Neuronal stem cell (in vitro differentiated cells): ENCODE results near the gene TMPO.

ENCODE experiments used
- DNase-seq: peaks from one replicate; pipeline ENCODE4 v3.0.0-alpha.2; 2013; ENCODE audit warnings: low spot score
- H2AFZ ChIP-seq: one replicate; pipeline ENCODE4 v1.6.1; 2013; ENCODE audit warnings: mild to moderate bottlenecking, low read length, inconsistent platforms
- H2AK5ac ChIP-seq: 2 replicates; pipeline ENCODE4 v1.6.1; 2013; ENCODE audit warnings: low read depth, mild to moderate bottlenecking, inconsistent platforms, low read length, moderate library complexity, mixed read lengths
- H2BK120ac ChIP-seq: 2 replicates; pipeline ENCODE4 v1.6.1; 2013; ENCODE audit warnings: low read depth, mild to moderate bottlenecking, inconsistent platforms, low read length, moderate library complexity, mixed read lengths
- H2BK12ac ChIP-seq: one replicate; pipeline ENCODE4 v1.6.1; 2013; ENCODE audit warnings: low read length, inconsistent platforms
- H2BK15ac ChIP-seq: 2 replicates; pipeline ENCODE4 v1.6.1; 2013; ENCODE audit warnings: mild to moderate bottlenecking, low read length, inconsistent platforms, mixed read lengths
- H2BK5ac ChIP-seq: one replicate; pipeline ENCODE4 v1.6.1; 2013; ENCODE audit warnings: inconsistent platforms, mild to moderate bottlenecking, low read length, moderate library complexity
- H3K14ac ChIP-seq: one replicate; pipeline ENCODE4 v1.6.1; 2013; ENCODE audit warnings: low read length, inconsistent platforms
- H3K18ac ChIP-seq: 2 replicates; pipeline ENCODE4 v1.6.1; 2013; ENCODE audit warnings: low read length, inconsistent platforms
- H3K23ac ChIP-seq: 2 replicates; pipeline ENCODE4 v1.6.1; 2013; ENCODE audit warnings: low read depth, mild to moderate bottlenecking, mixed read lengths, low read length, inconsistent platforms; ENCODE audit not compliant: poor library complexity
- H3K27ac ChIP-seq: replicated peaks from 3 replicates; pipeline ENCODE4 v1.5.1; 2013; ENCODE audit warnings: low read length, inconsistent platforms
- H3K27me3 ChIP-seq, 3 experiments: 2 replicates each; pipeline ENCODE4 v1.6.1; 2013; ENCODE audit warnings: low read length in 3 of 3, mild to moderate bottlenecking in 2 of 3, inconsistent platforms in 1 of 3, low read depth in 1 of 3, mixed read lengths in 1 of 3, moderate library complexity in 1 of 3; ENCODE audit not compliant: control insufficient read depth in 3 of 3, insufficient read depth in 3 of 3
- H3K36me3 ChIP-seq, 2 donors: replicated peaks in 1 of 2; 2 replicates each; pipeline ENCODE4 v1.6.1; 2013; ENCODE audit warnings: low read length in 2 of 2; ENCODE audit not compliant: control insufficient read depth in 2 of 2, insufficient read depth in 2 of 2
- H3K4ac ChIP-seq: 2 replicates; pipeline ENCODE4 v1.6.1; 2013; ENCODE audit warnings: inconsistent platforms, mild to moderate bottlenecking, low read length, moderate library complexity
- H3K4me1 ChIP-seq, 2 donors: 1 replicate in 1 of 2; 2 replicates in 1 of 2; pipeline ENCODE4 v1.6.1; 2013; ENCODE audit warnings: low read length in 2 of 2, low read depth in 1 of 2; ENCODE audit not compliant: control insufficient read depth in 2 of 2, insufficient read depth in 1 of 2
- H3K4me2 ChIP-seq: one replicate; pipeline ENCODE4 v1.6.1; 2013; ENCODE audit warnings: mild to moderate bottlenecking, low read length, inconsistent platforms; ENCODE audit not compliant: insufficient read depth, poor library complexity, severe bottlenecking
- H3K4me3 ChIP-seq, 2 donors: 2 replicates each; pipeline ENCODE4 v1.5.1; 2013; ENCODE audit warnings: low read length in 2 of 2, mild to moderate bottlenecking in 2 of 2, inconsistent platforms in 1 of 2, moderate library complexity in 1 of 2
- H3K79me1 ChIP-seq: one replicate; pipeline ENCODE4 v1.6.1; 2013; ENCODE audit warnings: low read depth, mild to moderate bottlenecking, inconsistent platforms, low read length, moderate library complexity
- H3K9ac ChIP-seq: one replicate; pipeline ENCODE4 v1.6.1; 2013; ENCODE audit warnings: mild to moderate bottlenecking, low read depth, low read length, inconsistent platforms; ENCODE audit not compliant: poor library complexity
- H3K9me3 ChIP-seq, 2 donors: replicated peaks in 1 of 2; 2 replicates each; pipeline versions ENCODE3 to v1.6.1; 2013; ENCODE audit warnings: low read length in 2 of 2, mild to moderate bottlenecking in 2 of 2, inconsistent platforms in 1 of 2, low read depth in 1 of 2, mixed read lengths in 1 of 2, moderate library complexity in 1 of 2; ENCODE audit not compliant: control insufficient read depth in 2 of 2, insufficient read depth in 1 of 2
- H4K8ac ChIP-seq: one replicate; pipeline ENCODE4 v1.6.1; 2013; ENCODE audit warnings: low read depth, mild to moderate bottlenecking, inconsistent platforms, low read length, moderate library complexity
- H4K91ac ChIP-seq: one replicate; pipeline ENCODE4 v1.6.1; 2013; ENCODE audit warnings: low read length, low read depth, mild to moderate bottlenecking, inconsistent platforms; ENCODE audit not compliant: poor library complexity
- WGBS, 2 donors: extraction: QIAGEN DNeasy Blood & Tissue Kit; methylation state at CpG; one replicate each; pipeline ENCODE4 v1.1.7; 2013; ENCODE audit warnings: missing lambda C conversion rate in 2 of 2, mixed read lengths in 1 of 2; ENCODE audit not compliant: insufficient read length in 2 of 2, insufficient replicate concordance in 1 of 2; ENCODE audit errors: extremely low coverage in 2 of 2; 5-methylcytosine and 5-hydroxymethylcytosine counted together

The TMPO gene

DNA sequence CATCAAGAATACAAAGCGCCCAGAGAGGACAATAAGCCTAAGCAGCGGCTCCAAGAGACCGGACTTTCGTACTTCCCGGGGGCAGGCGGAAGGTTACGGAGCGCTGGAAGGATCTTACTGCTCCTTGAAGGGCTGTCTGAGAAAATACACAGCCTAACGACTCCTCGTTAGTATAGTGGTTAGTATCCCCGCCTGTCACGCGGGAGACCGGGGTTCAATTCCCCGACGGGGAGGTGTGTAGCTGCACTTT lies 12.1 kb upstream of the TMPO start:
- peak; percentile 97 for DNase-seq
- no peak overlapping the region for H4K91ac ChIP-seq
- peak overlapping the region; percentile 73 to 85 for H3K4me3 ChIP-seq
- peak overlapping the region; percentile 88 for H2AFZ ChIP-seq
- H3K23ac ChIP-seq = no peak overlapping the region
- H3K9ac ChIP-seq = no peak overlapping the region
- no peak overlapping the region for H2AK5ac ChIP-seq
- peak overlapping the region; percentile 75 for H3K4me2 ChIP-seq
- WGBS, 2 donors = no CpG with 5 or more reads among the region's 16 CpGs
- no peaks in the 10 kb centered on the region for H3K36me3 ChIP-seq
- H3K27me3 ChIP-seq = no peaks in the 10 kb centered on the region
- no peaks in the 10 kb centered on the region for H3K9me3 ChIP-seq
- H3K18ac ChIP-seq = no peak overlapping the region
- no peak overlapping the region for H3K14ac ChIP-seq
- peak overlapping the region; percentile 98 for H3K27ac ChIP-seq
- H2BK5ac ChIP-seq = no peak overlapping the region
- no peak overlapping the region for H4K8ac ChIP-seq
- H3K79me1 ChIP-seq = no peaks in the 10 kb centered on the region
- H3K4ac ChIP-seq = no peak overlapping the region
- no peak overlapping the region for H2BK15ac ChIP-seq
- no peak overlapping the region for H2BK12ac ChIP-seq
- no peak overlapping the region for H2BK120ac ChIP-seq
- H3K4me1 ChIP-seq = no peaks in the 10 kb centered on the region

DNA sequence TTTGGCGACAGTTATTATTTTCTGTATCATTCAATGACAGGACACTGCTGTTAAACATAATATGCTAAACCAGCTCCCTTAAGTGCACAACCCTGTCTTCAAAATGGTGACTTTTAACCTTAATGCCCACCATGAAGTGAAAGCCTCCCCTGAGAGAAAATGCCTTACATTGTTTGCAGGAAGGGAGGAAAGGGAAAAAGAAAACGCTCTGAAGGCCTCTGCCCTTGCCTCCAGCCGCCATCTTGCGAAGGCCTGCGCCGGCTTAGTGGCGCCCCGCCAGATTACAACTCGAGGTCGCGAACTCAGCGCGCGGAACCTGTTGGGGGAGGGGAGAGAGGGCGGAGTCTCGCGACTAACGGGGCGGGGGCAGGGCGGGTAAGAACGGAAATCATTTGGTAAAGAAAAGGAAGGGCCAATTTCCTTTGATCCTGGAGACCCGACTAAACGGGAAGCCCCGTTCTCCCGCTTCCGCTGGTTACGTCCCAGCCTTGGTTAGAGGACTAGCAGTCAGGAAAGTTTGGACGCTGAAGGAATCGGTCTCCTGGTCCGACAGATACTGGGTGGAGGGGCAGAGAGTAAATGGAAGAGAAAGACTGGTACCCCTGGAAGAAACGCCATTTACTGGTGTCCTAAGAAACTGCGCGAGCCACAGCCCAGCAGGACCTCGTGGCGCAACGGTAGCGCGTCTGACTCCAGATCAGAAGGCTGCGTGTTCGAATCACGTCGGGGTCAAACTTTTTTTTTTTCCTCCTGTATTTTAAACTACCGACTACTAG lies 11.6 kb upstream of the TMPO start:
- Histone ChIP-seq H2BK15ac (no peak overlapping the region), H3K14ac (no peak overlapping the region), H3K9me3 (no peaks in the 10 kb centered on the region), H3K4ac (no peak overlapping the region), H4K91ac (no peak overlapping the region), H2BK12ac (no peak overlapping the region), H3K18ac (peak overlapping the region; percentile 98), H2AFZ (peak overlapping the region; percentile 88), H3K4me2 (peak overlapping the region; percentile 75), H3K79me1 (no peaks in the 10 kb centered on the region), H3K36me3 (no peaks in the 10 kb centered on the region), H3K27me3 (no peaks in the 10 kb centered on the region), H3K4me1 (no peaks in the 10 kb centered on the region), H4K8ac (no peak overlapping the region), H3K4me3 (peak overlapping the region; percentile 73 to 85), H3K27ac (peak overlapping the region; percentile 98), H3K23ac (peak overlapping the region; percentile 20), H3K9ac (peak overlapping the region; percentile 90), H2AK5ac (no peak overlapping the region), H2BK120ac (peak overlapping the region; percentile 55), H2BK5ac (peak overlapping the region; percentile 83)
- DNase-seq = peak; percentile 92
- WGBS, 2 donors = no CpG with 5 or more reads among the region's 43 CpGs

DNA sequence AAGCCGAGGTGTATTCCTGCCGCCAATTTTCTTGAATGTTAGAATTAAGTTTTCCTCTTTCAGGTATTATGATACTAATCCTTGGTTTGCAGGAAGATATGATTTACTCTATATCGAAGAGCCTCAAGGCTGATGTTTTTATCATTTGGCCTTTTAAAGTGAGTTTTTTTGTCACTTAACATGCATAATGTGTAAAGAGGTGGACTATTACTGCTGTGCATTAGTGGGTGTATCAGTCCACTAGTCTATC lies 11.1 kb upstream of the TMPO start:
- Histone ChIP-seq H3K9ac (no peak overlapping the region), H3K14ac (no peak overlapping the region), H2AK5ac (no peak overlapping the region), H3K27me3 (no peaks in the 10 kb centered on the region), H3K79me1 (no peaks in the 10 kb centered on the region), H3K4me1 (no peaks in the 10 kb centered on the region), H3K4me3 (peak overlapping the region in 1 of 2 donors; percentile 73), H2BK15ac (no peak overlapping the region), H2BK120ac (no peak overlapping the region), H3K27ac (no peak overlapping the region), H3K36me3 (no peaks in the 10 kb centered on the region), H3K4me2 (no peak overlapping the region), H3K4ac (no peak overlapping the region), H2BK12ac (no peak overlapping the region), H2AFZ (peak overlapping the region; percentile 88), H3K9me3 (no peaks in the 10 kb centered on the region), H3K23ac (no peak overlapping the region), H4K8ac (no peak overlapping the region), H3K18ac (no peak overlapping the region), H4K91ac (no peak overlapping the region), H2BK5ac (no peak overlapping the region)
- no peak for DNase-seq
- WGBS, 2 donors = no CpG with 5 or more reads among the region's 3 CpGs

DNA sequence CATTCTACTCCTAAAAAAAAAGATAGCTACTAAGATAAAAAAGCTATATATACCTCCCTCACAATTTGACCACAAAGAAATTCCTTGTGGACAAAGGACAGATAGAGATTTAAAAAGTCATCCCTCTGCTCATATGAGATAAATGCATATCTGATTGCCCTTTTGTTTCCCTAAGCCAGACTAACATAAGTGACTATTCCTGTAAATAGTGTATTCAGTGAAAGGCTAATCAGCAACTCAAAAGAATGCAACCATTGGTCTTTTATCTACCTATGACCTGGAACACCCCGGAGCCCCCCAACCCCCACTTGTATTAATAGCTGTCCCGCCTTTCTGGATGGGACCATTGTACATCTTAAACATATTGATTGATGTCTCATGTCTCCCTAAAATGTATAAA lies 6.3 kb upstream of the TMPO start:
- no peak overlapping the region for H2BK120ac ChIP-seq
- H3K23ac ChIP-seq = no peak overlapping the region
- H3K79me1 ChIP-seq = no peaks in the 10 kb centered on the region
- no peak overlapping the region for H2AK5ac ChIP-seq
- no CpG with 5 or more reads among the region's 2 CpGs for WGBS, 2 donors
- no peak overlapping the region for H2BK5ac ChIP-seq
- H3K9ac ChIP-seq = no peak overlapping the region
- no peak overlapping the region for H3K14ac ChIP-seq
- H2AFZ ChIP-seq = no peak overlapping the region
- H3K36me3 ChIP-seq = peaks cover 0 to 10% of the 10 kb centered on the region in 2 donors
- no peak for DNase-seq
- H2BK12ac ChIP-seq = no peak overlapping the region
- H4K8ac ChIP-seq = no peak overlapping the region
- H3K27ac ChIP-seq = no peak overlapping the region
- no peak overlapping the region for H3K4ac ChIP-seq
- H3K27me3 ChIP-seq = no peaks in the 10 kb centered on the region
- H3K4me2 ChIP-seq = no peak overlapping the region
- no peak overlapping the region for H3K18ac ChIP-seq
- H4K91ac ChIP-seq = no peak overlapping the region
- no peak overlapping the region for H2BK15ac ChIP-seq
- H3K4me3 ChIP-seq = no peak overlapping the region
- peaks cover 6 to 7% of the 10 kb centered on the region in 2 donors for H3K4me1 ChIP-seq
- H3K9me3 ChIP-seq = no peaks in the 10 kb centered on the region
